PFSK-1 (cell line): ENCODE measurements around the gene MEP1A.

Source experiments
- POLR2AphosphoS5 ChIP-seq: IDR thresholded peaks from 2 replicates; pipeline ENCODE4 v1.6.1; 2012; ENCODE audit warnings: low read depth, mild to moderate bottlenecking, control low read depth, low read length, moderate library complexity
- REST ChIP-seq, 2 experiments: IDR thresholded peaks; 2 replicates each; pipeline versions ENCODE4 v1.6.1 to v1.8.0; 2011 to 2012; ENCODE audit warnings: low read depth in 2 of 2, low read length in 2 of 2, control low read depth in 1 of 2, inconsistent platforms in 1 of 2, mild to moderate bottlenecking in 1 of 2, moderate library complexity in 1 of 2; ENCODE audit not compliant: insufficient read depth in 1 of 2
- SIN3A ChIP-seq: IDR thresholded peaks from 2 replicates; pipeline ENCODE4 v1.6.1; 2012; ENCODE audit warnings: mild to moderate bottlenecking, low read length, moderate library complexity, borderline replicate concordance; ENCODE audit not compliant: insufficient read depth

GRCh38 chr6:46888031-46888430 is 94.8 kb downstream of the MEP1A start:
- TF ChIP-seq REST (IDR thresholded peaks at IDR 0.05; ENCODE audit: insufficient read depth in 1 of 2, low read depth in 2 of 2, low read length in 2 of 2) (no peak), SIN3A (no peak), POLR2AphosphoS5 (no peak)
